ENCODE results near the gene SPAG6. TPM values are rescaled to one million over a fixed set of nuclear protein-coding genes. Genes with fewer than 3 reads are reported as not detected.

SPAG6 gene
- total and polyA plus RNA-seq, 2 of the 8 experiments (the other 6 are each of a cell fraction or from before 2014, with no cell fraction given): 0.14 TPM; not detected in 1

DNA sequence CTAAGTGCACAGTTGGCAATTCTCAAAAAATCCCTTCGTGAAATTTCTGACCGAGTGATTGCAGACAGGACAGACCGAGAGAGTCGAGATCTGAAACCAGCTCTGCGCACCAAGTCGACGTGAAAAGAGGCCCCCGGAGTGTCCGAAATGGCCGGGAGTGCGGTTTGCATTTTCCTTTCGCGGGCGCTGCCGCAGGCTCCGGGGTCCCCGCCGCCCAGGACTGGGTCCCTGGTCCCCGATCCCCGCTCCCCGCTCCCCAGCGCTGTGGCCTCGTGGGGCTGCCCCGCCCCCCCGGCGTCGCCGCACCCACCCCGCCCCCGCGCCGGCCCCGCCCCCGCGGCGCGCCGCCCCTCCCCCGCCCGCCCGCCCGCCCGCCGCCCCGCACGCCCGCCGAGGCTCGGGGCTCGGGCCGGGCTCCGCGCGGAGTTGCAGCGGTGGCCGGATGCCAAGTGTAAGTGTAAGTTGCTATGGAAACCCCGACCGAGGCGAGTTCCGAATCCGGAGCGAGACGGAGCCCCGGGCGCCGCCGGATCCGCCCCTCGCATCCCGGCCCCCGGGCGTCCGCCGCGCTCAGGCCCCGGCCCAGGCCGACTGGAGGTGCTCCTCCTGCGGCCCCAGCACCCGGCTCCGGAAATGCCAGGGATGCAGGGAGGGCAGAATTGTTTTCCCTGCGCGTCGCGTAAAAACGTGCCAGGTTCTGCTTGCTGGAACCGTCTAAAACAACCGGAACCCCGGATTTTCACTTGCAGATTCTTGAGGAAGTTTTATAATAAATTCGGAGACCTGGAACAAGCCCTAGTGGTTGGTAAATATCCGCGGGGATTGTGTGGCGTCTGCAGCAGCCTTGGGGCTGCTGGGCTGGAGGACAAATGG is 19.8 kb upstream of the SPAG6 start:
- Histone ChIP-seq H3K4ac (replicated peaks; ENCODE audit: insufficient read length, low read depth, low read length) (no peak overlapping the region), H3K4me3 (ENCODE audit: extremely low read depth in 1 of 4, insufficient read depth in 2 of 4, low read depth in 3 of 4, low read length in 4 of 4) (peak overlapping the region; percentile 36 to 64 (median 44)), H3K9ac (replicated peaks in 1 of 4; ENCODE audit: extremely low read depth in 1 of 4, low read depth in 3 of 4, low read length in 3 of 4) (no peak overlapping the region), H2AFZ (ENCODE audit: low read length) (no peak overlapping the region), H2AK5ac (ENCODE audit: low read depth, low read length) (no peak overlapping the region), H4K91ac (replicated peaks; ENCODE audit: insufficient read length, low read length) (no peak overlapping the region), H3K23ac (ENCODE audit: insufficient read length) (no peak overlapping the region), H4K8ac (ENCODE audit: extremely low read depth, insufficient read depth, low read length) (no peak overlapping the region), H3K9me3 (ENCODE audit: insufficient read depth in 2 of 2, low read depth in 1 of 2, low read length in 1 of 2) (no peaks in the 10 kb centered on the region), H3K4me1 (replicated peaks in 1 of 4; ENCODE audit: control insufficient read depth in 3 of 4, insufficient read depth in 4 of 4, low read length in 3 of 4) (peaks cover 6 to 21% (median 7%) of the 10 kb centered on the region in 4 experiments; a peak in 5 of 7 replicates), H3K14ac (ENCODE audit: insufficient read length) (no peak overlapping the region), H3K56ac (replicated peaks; ENCODE audit: insufficient read length, low read depth, low read length) (no peak overlapping the region), H3K36me3 (ENCODE audit: control insufficient read depth in 2 of 4, insufficient read depth in 4 of 4, low read length in 3 of 4) (no peaks in the 10 kb centered on the region; a peak in 2 of 8 replicates), H3K23me2 (ENCODE audit: low read depth, low read length) (peaks cover 8% of the 10 kb centered on the region), H2BK5ac (ENCODE audit: low read depth, low read length) (no peak overlapping the region), H2BK120ac (replicated peaks; ENCODE audit: low read depth, low read length) (no peak overlapping the region), H4K5ac (ENCODE audit: insufficient read length, low read depth, low read length) (no peak overlapping the region), H3K27ac (ENCODE audit: low read depth, low read length) (no peak overlapping the region), H2BK12ac (ENCODE audit: low read depth, low read length) (no peak overlapping the region; the same call in 1 of the 2 replicates), H2BK15ac (ENCODE audit: low read length) (no peak overlapping the region), H2BK20ac (ENCODE audit: low read length) (no peak overlapping the region), H3K79me1 (ENCODE audit: low read depth, low read length) (no peaks in the 10 kb centered on the region), H3K18ac (ENCODE audit: extremely low read depth, low read length) (no peak overlapping the region), H4K20me1 (replicated peaks in 1 of 2; ENCODE audit: control insufficient read depth in 1 of 2, insufficient read depth in 2 of 2, low read length in 2 of 2) (peaks cover 7 to 14% of the 10 kb centered on the region in 2 experiments), H3K4me2 (ENCODE audit: insufficient read depth in 1 of 2, low read depth in 2 of 2, low read length in 2 of 2) (peak overlapping the region; percentile 55 to 81), H3K79me2 (ENCODE audit: control insufficient read depth in 1 of 2, insufficient read depth in 2 of 2, low read length in 2 of 2) (no peaks in the 10 kb centered on the region), H3K27me3 (replicated peaks in 1 of 4; ENCODE audit: control insufficient read depth in 3 of 4, extremely low read depth in 1 of 4, insufficient read depth in 3 of 4, low read length in 3 of 4) (peaks cover 32 to 52% (median 45%) of the 10 kb centered on the region in 4 experiments)
- FAIRE-seq (no peak), DNase-seq (ENCODE audit: low read depth in 1 of 2, low spot score in 2 of 2) (peak in 1 of 2 experiments; percentile 88)
- WGBS, 2 experiments (ENCODE audit: extremely low coverage in 1 of 2, insufficient coverage in 1 of 2, insufficient read length in 1 of 2, insufficient replicate concordance in 2 of 2, low coverage in 1 of 2, low lambda C conversion rate in 2 of 2, missing lambda C conversion rate in 1 of 2): 1% methylated on average over 34 of the region's 92 CpGs; no CpG with 5 or more reads in 1 of the 2 experiments
- ChIA-PET CTCF (ENCODE audit: partially characterized antibody) (interaction anchor here (0.5 to 1.3 kb wide), 3 partner anchors 58 to 420 kb away, joined by 3 to 4 read pairs (median 3); no protein-coding TSS in a partner anchor), POLR2A (ENCODE audit: partially characterized antibody) (interaction anchor here (1.0 to 1.3 kb wide), 3 partner anchors 9 to 14 kb away, joined by 4 read pairs; partner anchors contain the start of gene COMMD3)
- TF ChIP-seq HDAC2 (IDR thresholded peaks at IDR 0.05; ENCODE audit: borderline replicate concordance in 1 of 2, low read depth in 2 of 2, low read length in 2 of 2) (peak; percentile 67 to 83; a peak in 1 of 4 replicates), TAF7 (optimal IDR thresholded peaks at IDR 0.05; ENCODE audit: borderline replicate concordance, low read depth, low read length) (peak; percentile 18), SIRT6 (IDR thresholded peaks at IDR 0.05; ENCODE audit: low read length) (no peak), TBP (IDR thresholded peaks at IDR 0.05; ENCODE audit: low read depth, low read length) (peak; percentile 97), CTBP2 (IDR thresholded peaks at IDR 0.05; ENCODE audit: borderline replicate concordance, insufficient read depth, insufficient read length, low read length) (peak; percentile 87), TCF12 (IDR thresholded peaks at IDR 0.05; ENCODE audit: low read depth, low read length) (0 out of 2 replicates have a peak, but pooled peaks have one; percentile 29), ASH2L (IDR thresholded peaks at IDR 0.05; ENCODE audit: low read length) (peak; percentile 16), SUZ12 (IDR thresholded peaks at IDR 0.05; ENCODE audit: low read length) (peak; percentile 43; the same call in 1 of the 2 replicates), SIN3A (conservative IDR thresholded peaks at IDR 0.05 in 1 of 2, IDR thresholded peaks at IDR 0.05 in 1 of 2; ENCODE audit: low read depth in 1 of 2, low read length in 2 of 2) (peak; percentile 67 to 77; a peak in 1 of 4 replicates)
- TF ChIP-seq, protein P1, sequence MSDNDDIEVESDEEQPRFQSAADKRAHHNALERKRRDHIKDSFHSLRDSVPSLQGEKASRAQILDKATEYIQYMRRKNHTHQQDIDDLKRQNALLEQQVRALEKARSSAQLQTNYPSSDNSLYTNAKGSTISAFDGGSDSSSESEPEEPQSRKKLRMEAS (IDR thresholded peaks at IDR 0.05): no peak

Measured in H1 (cell line).